ENCODE results near the gene NMNAT3. TPM values are rescaled to one million over a fixed set of nuclear protein-coding genes. Genes with fewer than 3 reads are reported as not detected.
A peak's percentile ranks its signal among the peaks of the same experiment; 100 is the strongest.

The NMNAT3 gene
- total RNA-seq, 2 donors from 2014 or later, result 3.0 to 14.1 TPM

- ATAC-seq (ENCODE audit: insufficient number of reproducible peaks, low FRiP score, low read depth) (peak; percentile 54), DNase-seq (ENCODE audit: low spot score) (peak; percentile 38)
- H3K4me3 ChIP-seq, result peak overlapping the region; percentile 21
- H3K9me3 ChIP-seq, result no peaks in the 10 kb centered on the region
- no peak for TF ChIP-seq CTCF (IDR thresholded peaks at IDR 0.05)
- no peaks in the 10 kb centered on the region for H3K36me3 ChIP-seq
- H3K4me1 ChIP-seq (ENCODE audit: control insufficient read depth in 1 of 2, low read depth in 2 of 2), result peaks cover 32 to 69% of the 10 kb centered on the region in 2 donors
- no peaks in the 10 kb centered on the region for H3K27me3 ChIP-seq (replicated peaks; ENCODE audit: insufficient read depth)
- H3K27ac ChIP-seq, result peak overlapping the region; percentile 79 to 85
These were observed 142.5 kb downstream of the NMNAT3 start for GRCh38 chr3:139534992-139535879.

DNA sequence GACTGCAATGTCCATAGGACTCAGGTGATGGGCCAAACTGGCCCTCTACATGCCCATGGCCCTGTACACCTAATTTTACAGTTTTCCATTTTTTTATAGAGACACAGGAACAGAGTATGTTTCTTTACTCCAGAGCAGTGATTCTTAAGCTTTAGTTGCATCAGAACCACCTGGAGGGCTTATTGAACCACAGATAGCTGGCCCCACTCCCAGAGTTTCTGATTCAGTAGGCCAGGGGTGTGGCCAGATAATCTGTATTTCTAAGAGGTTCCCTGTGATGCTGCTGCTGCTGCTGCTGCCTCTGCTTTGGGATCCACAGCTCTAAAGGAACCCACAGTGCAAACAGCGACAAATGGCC lies 143.3 kb downstream of the NMNAT3 start:
- H3K4me3 ChIP-seq, result no peak overlapping the region
- ATAC-seq (ENCODE audit: insufficient number of reproducible peaks, low FRiP score, low read depth) (no peak), DNase-seq (ENCODE audit: low spot score) (no peak)
- no peak for TF ChIP-seq CTCF (IDR thresholded peaks at IDR 0.05)
- H3K27ac ChIP-seq, result peak overlapping the region; percentile 70 to 85
- no peaks in the 10 kb centered on the region for H3K27me3 ChIP-seq (replicated peaks; ENCODE audit: insufficient read depth)
- H3K36me3 ChIP-seq, result no peaks in the 10 kb centered on the region
- H3K4me1 ChIP-seq (ENCODE audit: control insufficient read depth in 1 of 2, low read depth in 2 of 2), result peaks cover 32 to 73% of the 10 kb centered on the region in 2 donors
- no peaks in the 10 kb centered on the region for H3K9me3 ChIP-seq

DNA sequence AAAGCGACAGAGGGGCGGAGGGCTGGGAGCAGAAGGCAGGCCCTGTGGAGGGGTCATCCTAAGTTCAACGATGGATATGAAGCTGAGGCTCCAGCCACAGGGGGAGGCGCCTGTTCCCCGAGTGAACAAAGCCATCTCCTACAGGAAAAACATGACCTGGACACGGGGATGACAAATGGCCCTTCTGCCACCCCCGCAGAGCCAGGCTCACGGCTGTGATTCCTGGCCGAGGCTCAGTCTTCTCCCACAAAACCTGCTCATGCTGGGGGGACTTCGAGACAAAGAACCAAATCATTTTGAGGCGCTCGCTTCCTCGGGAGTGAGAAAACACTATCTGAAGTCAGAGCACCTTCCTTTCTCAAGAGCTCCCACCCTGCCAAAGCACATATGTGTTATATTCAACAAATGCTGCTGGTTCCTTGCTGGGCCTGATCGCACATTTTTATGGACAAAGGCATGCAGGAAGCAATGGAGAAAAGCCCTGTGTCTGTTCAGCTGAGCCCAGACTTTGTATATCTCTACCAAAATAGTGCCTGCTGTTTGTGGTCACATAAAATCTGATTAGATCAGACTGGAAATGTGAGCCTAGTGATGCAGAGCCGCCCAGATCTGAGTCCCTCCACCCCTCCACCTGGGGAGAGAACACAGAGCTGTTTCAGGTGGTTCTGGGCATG lies 143.9 kb downstream of the NMNAT3 start:
- no peaks in the 10 kb centered on the region for H3K27me3 ChIP-seq (replicated peaks; ENCODE audit: insufficient read depth)
- no peak for TF ChIP-seq CTCF (IDR thresholded peaks at IDR 0.05)
- H3K9me3 ChIP-seq, result no peaks in the 10 kb centered on the region
- H3K4me3 ChIP-seq, result no peak overlapping the region
- H3K27ac ChIP-seq, result peak overlapping the region; percentile 70 to 85
- H3K36me3 ChIP-seq, result no peaks in the 10 kb centered on the region
- DNase-seq (ENCODE audit: low spot score) (no peak), ATAC-seq (ENCODE audit: insufficient number of reproducible peaks, low FRiP score, low read depth) (no peak)
- H3K4me1 ChIP-seq (ENCODE audit: control insufficient read depth in 1 of 2, low read depth in 2 of 2), result peaks cover 32 to 72% of the 10 kb centered on the region in 2 donors

- TF ChIP-seq CTCF (IDR thresholded peaks at IDR 0.05), result no peak
- no peaks in the 10 kb centered on the region for H3K36me3 ChIP-seq
These were observed 144.8 kb downstream of the NMNAT3 start for GRCh38 chr3:139532976-139533375.

GRCh38 chr3:139530717-139531116 lies 147.1 kb downstream of the NMNAT3 start:
- no peak for ATAC-seq (ENCODE audit: insufficient number of reproducible peaks, low FRiP score, low read depth)
- Histone ChIP-seq H3K4me1 (ENCODE audit: control insufficient read depth in 1 of 2, low read depth in 2 of 2) (peaks cover 24 to 40% of the 10 kb centered on the region in 2 donors), H3K27ac (no peak overlapping the region), H3K36me3 (no peaks in the 10 kb centered on the region), H3K9me3 (no peaks in the 10 kb centered on the region), H3K4me3 (no peak overlapping the region), H3K27me3 (replicated peaks; ENCODE audit: insufficient read depth) (no peaks in the 10 kb centered on the region)
- DNase-seq (ENCODE audit: low spot score), result no peak
- TF ChIP-seq CTCF (IDR thresholded peaks at IDR 0.05), result no peak

More at GRCh38 chr3:139532976-139533375, 144.8 kb downstream of the NMNAT3 start:
- Histone ChIP-seq H3K27ac (peak overlapping the region; percentile 70 to 85), H3K27me3 (replicated peaks; ENCODE audit: insufficient read depth) (no peaks in the 10 kb centered on the region), H3K4me3 (no peak overlapping the region), H3K9me3 (no peaks in the 10 kb centered on the region), H3K4me1 (ENCODE audit: control insufficient read depth in 1 of 2, low read depth in 2 of 2) (peaks cover 29 to 62% of the 10 kb centered on the region in 2 donors)
- DNase-seq (ENCODE audit: low spot score) (no peak), ATAC-seq (ENCODE audit: insufficient number of reproducible peaks, low FRiP score, low read depth) (no peak)

Measured in thoracic aorta (tissue), 2 donors.